ENCODE measurements around the gene MAL.

Gene MAL

GRCh38 chr2:94995553-94996304, 29.8 kb upstream of the MAL start:
- DNase-seq (ENCODE audit: extremely low read depth in 1 of 2, low read depth in 1 of 2) = no peak

GRCh38 chr2:94996305-94997100, 29.0 kb upstream of the MAL start:
- no peak for DNase-seq (ENCODE audit: extremely low read depth in 1 of 2, low read depth in 1 of 2)

- no peak for DNase-seq (ENCODE audit: extremely low read depth in 1 of 2, low read depth in 1 of 2)
Measured at GRCh38 chr2:94997981-94998930, 27.3 kb upstream of the MAL start.

GRCh38 chr2:94999431-94999883, 26.1 kb upstream of the MAL start:
- DNase-seq (ENCODE audit: extremely low read depth in 1 of 2, low read depth in 1 of 2) = no peak

GRCh38 chr2:95001051-95001562, 24.4 kb upstream of the MAL start:
- DNase-seq (ENCODE audit: extremely low read depth in 1 of 2, low read depth in 1 of 2) = no peak

GRCh38 chr2:95001701-95002100, 23.8 kb upstream of the MAL start:
- no peak for DNase-seq (ENCODE audit: extremely low read depth in 1 of 2, low read depth in 1 of 2)

- DNase-seq (ENCODE audit: extremely low read depth in 1 of 2, low read depth in 1 of 2) = no peak
Measured at GRCh38 chr2:95002498-95002897, 23.0 kb upstream of the MAL start.

GRCh38 chr2:95004287-95004686, 21.2 kb upstream of the MAL start:
- DNase-seq (ENCODE audit: extremely low read depth in 1 of 2, low read depth in 1 of 2) = no peak

- DNase-seq (ENCODE audit: extremely low read depth in 1 of 2, low read depth in 1 of 2) = no peak
Measured at GRCh38 chr2:95004711-95005110, 20.8 kb upstream of the MAL start.

GRCh38 chr2:95005726-95006125, 19.8 kb upstream of the MAL start:
- no peak for DNase-seq (ENCODE audit: extremely low read depth in 1 of 2, low read depth in 1 of 2)

GRCh38 chr2:95006588-95006987, 18.9 kb upstream of the MAL start:
- DNase-seq (ENCODE audit: extremely low read depth in 1 of 2, low read depth in 1 of 2) = no peak

- DNase-seq (ENCODE audit: extremely low read depth in 1 of 2, low read depth in 1 of 2) = no peak
Measured at GRCh38 chr2:95007031-95007609, 18.4 kb upstream of the MAL start.

GRCh38 chr2:95007822-95008221, 17.7 kb upstream of the MAL start:
- no peak for DNase-seq (ENCODE audit: extremely low read depth in 1 of 2, low read depth in 1 of 2)

- DNase-seq (ENCODE audit: extremely low read depth in 1 of 2, low read depth in 1 of 2) = no peak
Measured at GRCh38 chr2:95008306-95008705, 17.2 kb upstream of the MAL start.

GRCh38 chr2:95008996-95009395, 16.5 kb upstream of the MAL start:
- no peak for DNase-seq (ENCODE audit: extremely low read depth in 1 of 2, low read depth in 1 of 2)

- no peak for DNase-seq (ENCODE audit: extremely low read depth in 1 of 2, low read depth in 1 of 2)
Measured at GRCh38 chr2:95009412-95009811, 16.1 kb upstream of the MAL start.

GRCh38 chr2:95010126-95010525, 15.4 kb upstream of the MAL start:
- no peak for DNase-seq (ENCODE audit: extremely low read depth in 1 of 2, low read depth in 1 of 2)

- no peak for DNase-seq (ENCODE audit: extremely low read depth in 1 of 2, low read depth in 1 of 2)
Measured at GRCh38 chr2:95010718-95011117, 14.8 kb upstream of the MAL start.

GRCh38 chr2:95012881-95013550, 12.5 kb upstream of the MAL start:
- DNase-seq (ENCODE audit: extremely low read depth in 1 of 2, low read depth in 1 of 2) = no peak

GRCh38 chr2:95013726-95014125, 11.8 kb upstream of the MAL start:
- no peak for DNase-seq (ENCODE audit: extremely low read depth in 1 of 2, low read depth in 1 of 2)
